DND-41 (cell line): Measurements from ENCODE around the gene ELAVL1.
"Not testable (repeated sequence)": the region's sequence is repeated elsewhere in the genome, so short reads cannot be mapped to it uniquely, and the experiment has no call there.

Experiments
- ATAC-seq: fragments of 200-7000 bp; cut with Tn5 transposase; 3 replicates; pipeline ENCODE4 v1.9.1; 2021; ENCODE audit warnings: low read depth; ENCODE audit not compliant: insufficient read depth
- DNase-seq: peaks from one replicate; pipeline ENCODE4 v3.0.0-alpha.2; 2020
- H2AFZ ChIP-seq: 2 replicates; pipeline ENCODE4 v1.6.0; 2012; ENCODE audit warnings: low read depth, low read length
- H3K27ac ChIP-seq: 2 replicates; pipeline ENCODE4 v1.5.1; 2012; ENCODE audit warnings: low read length, inconsistent platforms
- H3K27me3 ChIP-seq: fragments of 200-600 bp; sonication (generic); 2 replicates; pipeline ENCODE4 v1.6.0; 2012; ENCODE audit warnings: low read length, mild to moderate bottlenecking, inconsistent platforms; ENCODE audit not compliant: insufficient read depth, poor library complexity
- H3K36me3 ChIP-seq: 2 replicates; pipeline ENCODE4 v1.5.1; 2012; ENCODE audit warnings: low read length, inconsistent platforms; ENCODE audit not compliant: insufficient read depth
- H3K4me1 ChIP-seq: 2 replicates; pipeline ENCODE4 v1.5.1; 2012; ENCODE audit warnings: mild to moderate bottlenecking, low read length; ENCODE audit not compliant: insufficient read depth
- H3K4me2 ChIP-seq: 2 replicates; pipeline ENCODE4 v1.6.0; 2012; ENCODE audit warnings: mild to moderate bottlenecking, moderate library complexity, low read length, inconsistent platforms; ENCODE audit not compliant: insufficient read depth
- H3K4me3 ChIP-seq, 2 experiments: fragments of 200-600 bp in 1 of 2; shearing (Covaris generic) in 1 of 2; 2 replicates each; pipeline ENCODE4 v1.5.1; 2012 to 2016; ENCODE audit warnings: inconsistent platforms in 2 of 2, low read length in 2 of 2, mild to moderate bottlenecking in 2 of 2, low read depth in 1 of 2, moderate library complexity in 1 of 2
- H3K79me2 ChIP-seq: 2 replicates; pipeline ENCODE4 v1.6.0; 2012; ENCODE audit warnings: low read length, inconsistent platforms; ENCODE audit not compliant: insufficient read depth
- H3K9ac ChIP-seq: 2 replicates; pipeline ENCODE4 v1.6.0; 2012; ENCODE audit warnings: low read depth, mild to moderate bottlenecking, inconsistent platforms, low read length, moderate library complexity
- H3K9me3 ChIP-seq: 2 replicates; pipeline ENCODE4 v1.5.1; 2012; ENCODE audit warnings: low read length, moderate library complexity, mild to moderate bottlenecking, inconsistent platforms; ENCODE audit not compliant: insufficient read depth, severe bottlenecking
- H4K20me1 ChIP-seq: 2 replicates; pipeline ENCODE4 v1.6.0; 2012; ENCODE audit warnings: low read length; ENCODE audit not compliant: insufficient read depth
- CTCF ChIP-seq: IDR thresholded peaks from 2 replicates; pipeline ENCODE4 v1.5.1; 2012; ENCODE audit warnings: borderline replicate concordance, low read length, moderate library complexity, mild to moderate bottlenecking; ENCODE audit not compliant: poor library complexity, severe bottlenecking; ENCODE audit errors: extremely low read depth
- EZH2 ChIP-seq: IDR thresholded peaks from 3 replicates; pipeline ENCODE4 v1.6.1; 2012; ENCODE audit warnings: borderline replicate concordance, low read depth, mild to moderate bottlenecking, moderate library complexity, low read length, inconsistent platforms; ENCODE audit not compliant: severe bottlenecking

Gene ELAVL1

DNA sequence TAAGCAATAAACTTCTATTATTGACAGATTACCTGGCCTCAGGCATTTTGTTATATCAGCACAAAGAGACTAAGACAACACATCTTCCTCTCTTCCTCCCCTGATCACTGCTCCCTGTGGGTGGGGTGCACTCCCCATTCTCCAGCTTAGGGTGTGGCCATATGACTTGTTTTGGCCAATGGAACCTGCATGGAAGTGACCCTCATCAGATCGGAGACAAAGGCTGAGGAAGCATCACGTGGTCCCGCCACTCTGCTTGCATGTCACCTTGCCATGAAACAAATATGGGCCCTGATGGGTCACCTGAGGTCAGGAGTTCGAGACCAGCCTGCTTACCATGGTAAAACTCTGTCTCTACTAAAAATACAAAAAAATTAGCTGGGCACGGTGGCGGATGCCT is 33.4 kb upstream of the ELAVL1 start:
- no peaks in the 10 kb centered on the region for H4K20me1 ChIP-seq
- ATAC-seq = no peak
- no peaks in the 10 kb centered on the region for H3K79me2 ChIP-seq
- no peak overlapping the region for H3K27ac ChIP-seq
- no peak overlapping the region for H3K4me3 ChIP-seq
- no peak overlapping the region for H2AFZ ChIP-seq
- no peaks in the 10 kb centered on the region for H3K36me3 ChIP-seq
- H3K9me3 ChIP-seq = no peaks in the 10 kb centered on the region
- no peaks in the 10 kb centered on the region for H3K27me3 ChIP-seq
- no peak for DNase-seq
- TF ChIP-seq CTCF = no peak
- no peak for TF ChIP-seq EZH2
- H3K9ac ChIP-seq = no peak overlapping the region
- no peak overlapping the region for H3K4me2 ChIP-seq
- H3K4me1 ChIP-seq = no peaks in the 10 kb centered on the region

- Histone ChIP-seq H3K27me3 (no peaks in the 10 kb centered on the region), H3K4me1 (no peaks in the 10 kb centered on the region), H3K79me2 (no peaks in the 10 kb centered on the region), H3K9me3 (no peaks in the 10 kb centered on the region), H3K27ac (no peak overlapping the region), H3K4me3 (no peak overlapping the region), H2AFZ (no peak overlapping the region), H3K4me2 (no peak overlapping the region), H4K20me1 (no peaks in the 10 kb centered on the region), H3K36me3 (no peaks in the 10 kb centered on the region), H3K9ac (no peak overlapping the region)
- no peak for ATAC-seq
- TF ChIP-seq CTCF = no peak
- TF ChIP-seq EZH2 = no peak
- no peak for DNase-seq
These were observed 31.1 kb upstream of the ELAVL1 start for GRCh38 chr19:8036434-8037099.

- Histone ChIP-seq H3K79me2 (no peaks in the 10 kb centered on the region), H3K36me3 (no peaks in the 10 kb centered on the region), H3K27ac (no peak overlapping the region), H3K4me3 (no peak overlapping the region), H3K4me1 (no peaks in the 10 kb centered on the region), H3K9ac (no peak overlapping the region), H3K27me3 (no peaks in the 10 kb centered on the region), H2AFZ (no peak overlapping the region), H4K20me1 (no peaks in the 10 kb centered on the region), H3K9me3 (no peaks in the 10 kb centered on the region), H3K4me2 (no peak overlapping the region)
- ATAC-seq (no peak), DNase-seq (no peak)
- TF ChIP-seq CTCF (no peak), EZH2 (no peak)
These were observed 28.7 kb upstream of the ELAVL1 start for GRCh38 chr19:8034178-8034525.

DNA sequence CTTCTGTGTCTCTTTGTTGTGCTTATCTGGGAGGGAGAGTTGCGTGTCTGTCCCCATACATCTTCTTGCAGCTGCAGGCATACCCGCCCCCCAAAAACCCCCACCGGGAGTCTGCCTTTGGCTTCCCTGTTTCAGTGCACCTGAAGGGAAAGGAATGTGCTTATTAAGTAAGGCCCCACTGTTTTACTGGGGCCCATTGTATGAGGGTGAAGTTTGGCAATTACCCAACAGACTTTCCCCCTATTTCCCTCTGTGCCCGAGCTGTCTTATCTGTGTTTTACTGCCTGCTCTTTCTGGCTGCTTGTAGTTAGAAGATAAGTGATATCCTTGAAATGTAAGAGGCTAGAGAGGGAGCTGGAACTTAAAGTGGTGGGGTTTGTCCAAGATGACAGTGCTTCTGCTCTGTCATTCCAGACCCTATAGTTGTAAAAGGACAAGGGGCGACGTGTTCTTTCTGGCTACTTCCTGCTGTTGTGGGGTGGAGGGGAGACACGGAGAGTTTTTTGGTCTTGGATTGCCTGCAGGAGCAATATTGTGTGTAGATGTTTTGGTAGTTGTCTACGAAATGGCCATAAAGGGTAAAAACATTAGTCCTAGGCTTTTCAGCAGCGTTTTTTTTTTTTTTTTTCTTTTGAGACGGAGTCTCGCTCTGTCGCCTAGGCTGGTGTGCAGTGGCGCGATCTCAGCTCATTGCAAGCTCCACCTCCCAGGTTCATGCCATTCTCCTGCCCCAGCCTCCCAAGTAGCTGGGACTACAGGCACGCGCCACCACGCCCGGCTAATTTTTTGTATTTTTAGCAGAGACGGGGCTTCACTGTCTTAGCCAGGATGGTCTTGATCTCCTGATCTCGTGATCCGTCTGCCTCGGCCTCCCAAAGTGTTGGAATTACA is 28.1 kb upstream of the ELAVL1 start:
- not testable (repeated sequence) for H3K36me3 ChIP-seq, H3K27ac ChIP-seq, DNase-seq, H3K9ac ChIP-seq, H2AFZ ChIP-seq, H3K4me3 ChIP-seq, H3K4me1 ChIP-seq, ATAC-seq, H3K9me3 ChIP-seq, H3K79me2 ChIP-seq, H3K4me2 ChIP-seq, H4K20me1 ChIP-seq, H3K27me3 ChIP-seq
